ENCODE data around the gene IL7R.
"Not testable (repeated sequence)": the region's sequence is repeated elsewhere in the genome, so short reads cannot be mapped to it uniquely, and the experiment has no call there.

IL7R gene

DNA sequence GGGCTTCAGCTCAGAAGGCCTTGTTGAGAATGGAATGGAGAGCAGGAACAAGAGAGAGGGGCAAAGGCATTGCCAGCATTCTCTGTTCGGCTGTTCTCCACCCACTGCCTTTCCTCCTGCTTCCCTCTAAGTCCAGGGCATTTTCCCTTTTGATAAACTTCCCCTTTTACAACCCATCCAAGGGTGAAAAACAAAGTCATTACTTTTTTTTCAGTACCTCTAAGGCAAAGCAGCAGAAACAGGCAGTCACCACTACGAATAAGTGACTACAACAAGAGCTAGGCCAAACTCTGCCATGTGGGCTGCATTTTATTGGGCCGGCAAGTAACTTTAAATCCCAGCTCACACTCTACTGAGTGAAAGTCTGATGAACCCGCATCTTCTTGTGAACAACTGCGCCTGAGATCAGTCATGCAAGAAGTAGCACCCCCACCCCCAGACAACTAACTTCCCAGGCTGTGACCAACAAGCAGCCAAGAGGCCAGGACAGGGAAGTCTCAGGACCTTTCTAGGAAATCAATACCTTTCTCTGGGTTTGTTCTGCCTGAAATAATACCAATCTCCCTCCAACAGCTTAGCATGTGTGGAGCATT, 13.1 kb downstream of the IL7R start:
- FAIRE-seq (no peak), DNase-seq (ENCODE audit: extremely low spot score, insufficient read length, low read depth) (no peak)

- DNase-seq (ENCODE audit: extremely low spot score, insufficient read length, low read depth) (no peak), FAIRE-seq (no peak)
These were observed 13.9 kb downstream of the IL7R start for GRCh38 chr5:35870605-35871004.

DNA sequence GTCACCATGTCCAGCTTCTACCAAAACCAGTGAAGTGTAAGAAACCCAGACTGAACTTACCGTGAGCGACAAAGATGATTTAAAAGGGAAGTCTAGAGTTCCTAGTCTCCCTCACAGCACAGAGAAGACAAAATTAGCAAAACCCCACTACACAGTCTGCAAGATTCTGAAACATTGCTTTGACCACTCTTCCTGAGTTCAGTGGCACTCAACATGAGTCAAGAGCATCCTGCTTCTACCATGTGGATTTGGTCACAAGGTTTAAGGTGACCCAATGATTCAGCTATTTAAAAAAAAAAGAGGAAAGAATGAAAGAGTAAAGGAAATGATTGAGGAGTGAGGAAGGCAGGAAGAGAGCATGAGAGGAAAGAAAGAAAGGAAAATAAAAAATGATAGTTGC, 19.8 kb downstream of the IL7R start:
- DNase-seq (ENCODE audit: extremely low spot score, insufficient read length, low read depth) (no peak), FAIRE-seq (no peak)

- no peak for DNase-seq (ENCODE audit: extremely low spot score, insufficient read length, low read depth)
- no peak for FAIRE-seq
These were observed 20.2 kb downstream of the IL7R start for GRCh38 chr5:35876922-35877321.

- no peak for FAIRE-seq
- DNase-seq (ENCODE audit: extremely low spot score, insufficient read length, low read depth): no peak
These were observed 21.0 kb downstream of the IL7R start for GRCh38 chr5:35877655-35878054.

GRCh38 chr5:35878079-35878478, 21.4 kb downstream of the IL7R start:
- FAIRE-seq: no peak
- no peak for DNase-seq (ENCODE audit: extremely low spot score, insufficient read length, low read depth)

DNA sequence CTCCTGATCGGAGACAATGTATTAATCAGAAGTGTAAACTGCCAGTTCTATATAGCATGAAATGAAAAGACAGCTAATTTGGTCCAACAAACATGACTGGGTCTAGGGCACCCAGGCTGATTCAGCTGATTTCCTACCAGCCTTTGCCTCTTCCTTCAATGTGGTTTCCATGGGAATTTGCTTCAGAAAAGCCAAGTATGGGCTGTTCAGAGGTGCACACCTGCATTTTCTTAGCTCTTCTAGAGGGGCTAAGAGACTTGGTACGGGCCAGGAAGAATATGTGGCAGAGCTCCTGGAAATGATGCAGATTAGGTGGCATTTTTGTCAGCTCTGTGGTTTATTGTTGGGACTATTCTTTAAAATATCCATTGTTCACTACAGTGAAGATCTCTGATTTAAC, 22.4 kb downstream of the IL7R start:
- DNase-seq (ENCODE audit: extremely low spot score, insufficient read length, low read depth) (no peak), FAIRE-seq (no peak)

DNA sequence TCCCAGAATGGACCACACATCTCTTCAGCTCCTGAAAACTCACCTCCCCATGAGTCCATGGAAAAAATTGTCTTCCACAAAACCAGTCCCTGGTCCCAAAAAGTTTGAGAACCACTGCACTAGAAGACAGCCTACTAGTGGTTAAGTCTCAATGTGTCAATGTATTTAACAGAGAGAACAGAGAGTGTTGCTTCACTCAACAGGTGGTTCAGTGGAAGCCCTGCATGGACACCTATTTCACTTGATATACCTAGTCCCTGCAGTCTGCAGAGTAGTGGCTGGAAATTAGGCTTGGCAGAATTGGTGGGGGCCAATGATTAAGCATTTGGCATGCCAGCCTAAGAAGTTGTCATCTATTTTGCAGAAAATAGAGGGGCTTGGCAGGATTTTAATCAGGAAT, 23.0 kb downstream of the IL7R start:
- no peak for DNase-seq (ENCODE audit: extremely low spot score, insufficient read length, low read depth)
- no peak for FAIRE-seq

GRCh38 chr5:35880156-35880555, 23.5 kb downstream of the IL7R start:
- no peak for FAIRE-seq

GRCh38 chr5:35881758-35882157, 25.1 kb downstream of the IL7R start:
- FAIRE-seq (no peak), DNase-seq (ENCODE audit: extremely low spot score, insufficient read length, low read depth) (no peak)

More at GRCh38 chr5:35880156-35880555, 23.5 kb downstream of the IL7R start:
- DNase-seq (ENCODE audit: extremely low spot score, insufficient read length, low read depth): no peak

DNA sequence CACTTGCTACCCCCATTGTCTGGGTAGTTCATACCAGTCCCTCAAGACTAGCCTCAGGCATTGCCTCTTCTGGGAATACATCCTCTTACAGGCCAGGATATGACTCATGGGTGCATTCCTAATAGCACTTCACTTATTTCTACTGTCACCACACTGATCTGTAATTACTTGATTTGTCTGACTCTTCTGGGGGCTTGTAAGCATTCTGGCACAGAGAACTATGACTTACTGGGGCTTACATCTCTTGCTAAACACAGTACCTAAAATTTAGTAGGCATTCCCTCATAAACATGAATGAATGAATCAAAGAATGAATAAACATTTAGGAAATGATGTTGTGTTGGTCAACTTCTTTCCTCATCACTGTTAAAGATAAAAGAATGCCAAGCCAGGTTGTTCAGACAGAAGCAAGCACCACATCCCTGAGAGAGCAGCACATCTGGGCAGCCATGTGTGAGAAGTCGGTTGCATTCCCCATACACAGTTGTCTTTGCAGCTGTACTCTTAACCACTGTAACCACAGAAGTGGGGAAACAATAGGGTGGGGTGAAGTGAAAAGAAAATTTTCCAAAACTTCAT, 27.6 kb downstream of the IL7R start:
- no peak for FAIRE-seq

DNA sequence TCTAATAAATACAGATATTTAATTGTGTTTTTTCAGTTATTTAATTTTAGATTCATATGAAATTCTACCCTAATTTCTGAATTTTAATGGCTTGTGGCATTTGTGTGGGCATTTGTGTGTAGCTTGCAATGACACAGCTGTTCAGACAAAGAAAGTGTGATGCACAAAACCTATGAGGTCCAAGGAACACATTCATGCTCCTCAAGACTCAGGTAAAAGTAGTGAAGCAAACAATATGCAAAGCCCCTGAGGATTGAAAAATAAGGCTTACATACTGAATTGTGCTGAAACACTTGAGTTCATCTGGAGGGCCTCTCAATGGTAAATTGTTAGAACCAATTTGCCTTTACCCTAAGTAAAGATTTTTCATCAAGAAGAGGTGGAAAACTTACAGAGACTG, 28.1 kb downstream of the IL7R start:
- DNase-seq (ENCODE audit: extremely low spot score, insufficient read length, low read depth) (no peak), FAIRE-seq (no peak)

More for the DNA sequence above, 27.6 kb downstream of the IL7R start:
- DNase-seq (ENCODE audit: extremely low spot score, insufficient read length, low read depth): no peak

GRCh38 chr5:35886381-35886780, 29.7 kb downstream of the IL7R start:
- DNase-seq (ENCODE audit: extremely low spot score, insufficient read length, low read depth): no peak
- FAIRE-seq: no peak

DNA sequence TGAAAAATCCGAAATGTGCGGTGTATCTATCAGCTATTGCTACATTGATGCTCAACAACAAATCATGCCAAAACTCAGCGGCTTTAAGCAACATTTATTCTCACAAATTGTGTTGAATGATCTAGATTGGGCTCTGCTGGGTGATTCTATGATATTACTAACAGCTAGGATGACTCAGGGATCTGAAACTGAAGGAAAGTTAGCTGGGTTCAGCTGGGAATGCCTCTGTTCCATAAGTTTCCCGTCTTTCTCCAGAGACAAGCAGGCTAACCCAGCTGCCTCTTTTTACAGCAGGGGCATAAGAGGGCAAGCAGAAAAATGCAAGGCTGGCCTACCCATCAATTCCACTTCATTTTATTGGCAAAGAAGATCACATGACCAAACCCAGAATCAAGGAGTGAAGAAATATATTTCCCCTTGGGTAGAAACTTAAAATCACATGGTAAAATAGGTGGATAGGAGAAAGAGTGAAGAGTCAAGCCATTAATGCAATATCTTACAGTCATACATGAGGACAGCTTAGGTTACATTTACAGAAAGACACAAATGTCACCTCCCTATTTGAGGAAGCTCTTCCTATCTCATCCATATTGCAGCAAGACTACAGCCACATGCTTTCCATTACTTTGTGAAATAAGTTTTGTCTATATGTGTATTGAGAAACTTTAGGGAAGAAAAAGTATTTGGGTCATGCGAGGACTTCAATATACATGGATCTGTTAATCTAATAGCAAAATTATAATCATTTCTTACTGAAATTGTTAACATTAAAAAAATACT, 30.8 kb downstream of the IL7R start:
- no peak for FAIRE-seq
- DNase-seq (ENCODE audit: extremely low spot score, insufficient read length, low read depth): no peak

GRCh38 chr5:35890021-35891020, 33.6 kb downstream of the IL7R start:
- FAIRE-seq: no peak
- no peak for DNase-seq (ENCODE audit: extremely low spot score, insufficient read length, low read depth)

- not testable (repeated sequence) for FAIRE-seq
These were observed 36.1 kb downstream of the IL7R start for GRCh38 chr5:35892799-35893198.

DNA sequence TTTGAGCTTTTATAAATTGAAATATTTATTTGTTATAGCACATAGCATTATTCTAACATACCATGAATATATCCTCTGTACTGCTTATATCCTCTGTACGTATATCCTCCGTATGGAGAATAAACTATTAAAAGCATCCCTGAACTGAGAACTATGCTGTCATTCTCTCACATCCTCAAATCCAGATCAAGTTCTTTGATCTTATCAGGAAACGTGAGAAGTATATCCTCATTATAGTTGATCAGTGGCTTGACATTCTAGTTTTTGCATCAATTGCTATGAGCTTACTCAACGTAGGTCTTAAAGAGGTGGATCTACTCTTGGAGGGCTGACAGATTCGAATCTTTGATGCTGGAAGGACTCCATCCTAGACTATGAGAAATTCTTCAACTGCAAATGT, 37.4 kb downstream of the IL7R start:
- FAIRE-seq (no peak), DNase-seq (ENCODE audit: extremely low spot score, insufficient read length, low read depth) (no peak)

More at GRCh38 chr5:35892799-35893198, 36.1 kb downstream of the IL7R start:
- not testable (repeated sequence) for DNase-seq (ENCODE audit: extremely low spot score, insufficient read length, low read depth)

- DNase-seq (ENCODE audit: extremely low spot score, insufficient read length, low read depth): no peak
- FAIRE-seq: no peak
These were observed 42.4 kb downstream of the IL7R start for GRCh38 chr5:35898952-35899660.

- no peak for DNase-seq (ENCODE audit: extremely low spot score, insufficient read length, low read depth)
- peak; percentile 5 for FAIRE-seq
These were observed 43.1 kb downstream of the IL7R start for GRCh38 chr5:35899800-35900199.

Measured in GM18507 (cell line).